Glutamatergic neuron (in vitro differentiated cells): ENCODE measurements around the gene RANBP10. TPM values are rescaled to one million over a fixed set of nuclear protein-coding genes. Genes with fewer than 3 reads are reported as not detected.

ENCODE experiments used
- DNase-seq: peaks from one replicate; pipeline ENCODE4 v3.0.0; 2022
- H3K27ac Mint-ChIP-seq: one replicate; pipeline ENCODE4 v1.8.0; 2020; ENCODE audit warnings: mild to moderate bottlenecking, mixed read lengths, inconsistent platforms; ENCODE audit not compliant: unreplicated experiment
- H3K27me3 Mint-ChIP-seq: one replicate; pipeline ENCODE4 v1.8.0; 2020; ENCODE audit warnings: mild to moderate bottlenecking, moderate library complexity, mixed read lengths, inconsistent platforms; ENCODE audit not compliant: unreplicated experiment
- H3K36me3 Mint-ChIP-seq: one replicate; pipeline ENCODE4 v1.8.0; 2020; ENCODE audit warnings: mild to moderate bottlenecking, mixed read lengths, inconsistent platforms; ENCODE audit not compliant: unreplicated experiment
- H3K4me1 Mint-ChIP-seq: one replicate; pipeline ENCODE4 v1.8.0; 2020; ENCODE audit warnings: mild to moderate bottlenecking, low read depth, mixed read lengths, inconsistent platforms; ENCODE audit not compliant: unreplicated experiment
- H3K4me3 Mint-ChIP-seq: one replicate; pipeline ENCODE4 v1.8.0; 2020; ENCODE audit warnings: mild to moderate bottlenecking, mixed read lengths, inconsistent platforms; ENCODE audit not compliant: unreplicated experiment
- H3K9me3 Mint-ChIP-seq: one replicate; pipeline ENCODE4 v1.8.0; 2020; ENCODE audit warnings: mild to moderate bottlenecking, moderate library complexity, mixed read lengths, inconsistent platforms; ENCODE audit not compliant: unreplicated experiment
- CTCF ChIP-seq: fragments of 200-600 bp; sonication (generic); IDR thresholded peaks from one replicate; pipeline ENCODE4 v1.5.0; 2021; ENCODE audit not compliant: partially characterized antibody, unreplicated experiment
- total RNA-seq: library from RNA; stranded (reverse); fragmentation: NEBNext Ultra II Directional; extraction: Animal tissue kit (Norgen Biotek cat#: 25700); gene quantifications from one replicate; pipeline ENCODE4 v1.2.1, GENCODE V29; 2021; ENCODE audit not compliant: unreplicated experiment

The RANBP10 gene
- total RNA-seq, 1 donor from 2014 or later = 32.0 TPM

- H3K27me3 Mint-ChIP-seq = peaks cover 8% of the 10 kb centered on the region
- TF ChIP-seq CTCF = no peak
- H3K4me1 Mint-ChIP-seq = peaks cover 26% of the 10 kb centered on the region
- H3K36me3 Mint-ChIP-seq = peaks cover 4% of the 10 kb centered on the region
- DNase-seq = no peak
- peak overlapping the region; percentile 86 for H3K27ac Mint-ChIP-seq
- H3K9me3 Mint-ChIP-seq = peaks cover 3% of the 10 kb centered on the region
- H3K4me3 Mint-ChIP-seq = peak overlapping the region; percentile 46
Measured at GRCh38 chr16:67783353-67783725, 23.0 kb downstream of the RANBP10 start.

GRCh38 chr16:67782567-67783352 lies 23.6 kb downstream of the RANBP10 start:
- peaks cover 4% of the 10 kb centered on the region for H3K36me3 Mint-ChIP-seq
- peak; percentile 51 for DNase-seq
- H3K27ac Mint-ChIP-seq = peak overlapping the region; percentile 86
- TF ChIP-seq CTCF = no peak
- peaks cover 27% of the 10 kb centered on the region for H3K4me1 Mint-ChIP-seq
- H3K9me3 Mint-ChIP-seq = peaks cover 3% of the 10 kb centered on the region
- no peak overlapping the region for H3K4me3 Mint-ChIP-seq
- peaks cover 8% of the 10 kb centered on the region for H3K27me3 Mint-ChIP-seq

- Mint-ChIP-seq H3K4me3 (peak overlapping the region; percentile 38), H3K27ac (peak overlapping the region; percentile 87), H3K27me3 (peaks cover 8% of the 10 kb centered on the region), H3K36me3 (peaks cover 4% of the 10 kb centered on the region), H3K9me3 (peaks cover 3% of the 10 kb centered on the region), H3K4me1 (peaks cover 27% of the 10 kb centered on the region)
- no peak for DNase-seq
- TF ChIP-seq CTCF = no peak
Measured at GRCh38 chr16:67781565-67781921, 24.8 kb downstream of the RANBP10 start.

DNA sequence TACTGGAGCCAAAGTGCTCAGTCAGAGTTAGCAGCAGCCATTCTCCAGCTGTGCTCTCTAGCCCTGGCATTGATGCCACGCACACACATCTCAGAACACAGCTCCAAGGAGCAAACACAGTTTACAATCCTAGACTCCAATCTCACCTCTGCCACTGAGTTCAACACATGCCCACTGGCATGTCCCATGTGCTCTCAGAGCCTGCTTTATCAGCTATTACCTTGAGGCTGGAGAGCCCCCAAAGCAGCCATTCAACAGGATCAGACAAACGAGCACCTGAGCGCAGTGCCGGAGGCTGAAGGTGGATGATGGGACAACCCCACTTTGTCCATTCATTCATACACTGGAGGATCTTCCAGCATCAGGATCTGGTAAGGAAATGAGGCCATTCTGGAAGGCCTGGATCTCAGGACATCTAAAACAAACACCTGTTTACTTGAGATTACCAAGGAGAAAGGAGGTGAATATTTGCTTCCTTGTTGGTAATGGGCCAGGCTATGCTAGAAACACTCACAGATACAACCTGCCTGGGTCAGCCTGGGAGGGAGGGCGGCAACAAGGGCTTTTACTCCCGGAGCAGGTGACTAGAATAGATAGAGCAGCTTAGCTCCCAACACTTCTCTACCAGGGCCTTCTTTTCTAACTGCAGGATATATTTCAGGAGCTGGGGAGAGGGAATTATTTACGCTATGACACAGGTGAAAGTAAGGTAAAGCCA lies 25.4 kb downstream of the RANBP10 start:
- DNase-seq = no peak
- no peak for TF ChIP-seq CTCF
- H3K4me3 Mint-ChIP-seq = peak overlapping the region; percentile 38
- H3K4me1 Mint-ChIP-seq = peaks cover 27% of the 10 kb centered on the region
- peaks cover 4% of the 10 kb centered on the region for H3K36me3 Mint-ChIP-seq
- peaks cover 6% of the 10 kb centered on the region for H3K27me3 Mint-ChIP-seq
- H3K27ac Mint-ChIP-seq = peak overlapping the region; percentile 87
- H3K9me3 Mint-ChIP-seq = peaks cover 2% of the 10 kb centered on the region
